Prostate gland (tissue), 2 donors: ENCODE results near the gene CNTF. TPM values are rescaled to one million over a fixed set of nuclear protein-coding genes. Genes with fewer than 3 reads are reported as not detected.

Experiments
- DNase-seq: peaks from one replicate; pipeline ENCODE4 v3.0.0-alpha.2; 2019; ENCODE audit warnings: low spot score
- H3K27ac ChIP-seq, 2 donors: fragments of 200-600 bp; sonication (generic); 2 replicates each; pipeline ENCODE4 v1.5.1; 2017 to 2019
- H3K27me3 ChIP-seq: fragments of 200-600 bp; sonication (generic); replicated peaks from 2 replicates; pipeline ENCODE4 v1.5.1; 2019; ENCODE audit not compliant: insufficient read depth
- H3K36me3 ChIP-seq, 2 donors: fragments of 200-600 bp; sonication (generic); 1 replicate in 1 of 2; 2 replicates in 1 of 2; pipeline versions ENCODE4 v1.5.1 to v1.8.1; 2017 to 2019
- H3K4me1 ChIP-seq: fragments of 200-600 bp; sonication (generic); replicated peaks from 2 replicates; pipeline ENCODE4 v1.5.1; 2019
- H3K4me3 ChIP-seq, 2 donors: fragments of 200-600 bp; sonication (generic); 2 replicates each; pipeline ENCODE4 v1.5.1; 2017 to 2019
- H3K9me3 ChIP-seq: fragments of 200-600 bp; sonication (generic); 2 replicates; pipeline ENCODE4 v1.5.1; 2017
- POLR2A ChIP-seq: fragments of 450-650 bp; IDR thresholded peaks from one replicate; pipeline ENCODE4 v1.6.1; 2016; ENCODE audit warnings: antibody characterized with exemption, mild to moderate bottlenecking
- POLR2AphosphoS5 ChIP-seq: sonication (generic); formaldehyde crosslinking; IDR thresholded peaks from one replicate; pipeline ENCODE4 v1.6.1; 2017; ENCODE audit warnings: antibody characterized with exemption
- WGBS: methylation state at CpG from one replicate; pipeline ENCODE4 v1.1.5; 2018; 5-methylcytosine and 5-hydroxymethylcytosine counted together
- intact Hi-C: fragments of 100-400 bp; cut with DNase I; formaldehyde crosslinking; loops from one replicate; pipeline ENCODE4 v1.14.2; 2022
- total RNA-seq, 2 donors: library from RNA; depleted of rRNA; stranded (reverse); fragments of >200 nt; gene quantifications; one replicate each; pipeline ENCODE4 v1.1.0, GENCODE V29; 2016
- TF ChIP-seq, protein P1 (sequence below), 4 experiments: fragments of 200-600 bp in 2 of 4; fragments of 450-650 bp in 2 of 4; sonication (generic) in 2 of 4; IDR thresholded peaks; 1 replicate in 3 of 4; 2 replicates in 1 of 4; pipeline ENCODE4 v1.5.1; 2016 to 2019; ENCODE audit warnings: antibody characterized with exemption in 4 of 4, mild to moderate bottlenecking in 2 of 4, moderate library complexity in 2 of 4

Gene CNTF
- total RNA-seq, 2 donors from 2014 or later, result 0.74 TPM; not detected in 1

- no peak for DNase-seq
- H3K9me3 ChIP-seq, result no peaks in the 10 kb centered on the region
- intact Hi-C loops, result no loop called here
- H3K27ac ChIP-seq, result no peak overlapping the region
- H3K27me3 ChIP-seq, result no peaks in the 10 kb centered on the region
- no peak overlapping the region for H3K4me3 ChIP-seq
- no peaks in the 10 kb centered on the region for H3K36me3 ChIP-seq
- no peaks in the 10 kb centered on the region for H3K4me1 ChIP-seq
- TF ChIP-seq, protein P1, sequence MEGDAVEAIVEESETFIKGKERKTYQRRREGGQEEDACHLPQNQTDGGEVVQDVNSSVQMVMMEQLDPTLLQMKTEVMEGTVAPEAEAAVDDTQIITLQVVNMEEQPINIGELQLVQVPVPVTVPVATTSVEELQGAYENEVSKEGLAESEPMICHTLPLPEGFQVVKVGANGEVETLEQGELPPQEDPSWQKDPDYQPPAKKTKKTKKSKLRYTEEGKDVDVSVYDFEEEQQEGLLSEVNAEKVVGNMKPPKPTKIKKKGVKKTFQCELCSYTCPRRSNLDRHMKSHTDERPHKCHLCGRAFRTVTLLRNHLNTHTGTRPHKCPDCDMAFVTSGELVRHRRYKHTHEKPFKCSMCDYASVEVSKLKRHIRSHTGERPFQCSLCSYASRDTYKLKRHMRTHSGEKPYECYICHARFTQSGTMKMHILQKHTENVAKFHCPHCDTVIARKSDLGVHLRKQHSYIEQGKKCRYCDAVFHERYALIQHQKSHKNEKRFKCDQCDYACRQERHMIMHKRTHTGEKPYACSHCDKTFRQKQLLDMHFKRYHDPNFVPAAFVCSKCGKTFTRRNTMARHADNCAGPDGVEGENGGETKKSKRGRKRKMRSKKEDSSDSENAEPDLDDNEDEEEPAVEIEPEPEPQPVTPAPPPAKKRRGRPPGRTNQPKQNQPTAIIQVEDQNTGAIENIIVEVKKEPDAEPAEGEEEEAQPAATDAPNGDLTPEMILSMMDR (IDR thresholded peaks at IDR 0.05), result no peak
- no peak for TF ChIP-seq POLR2A
- no peak for TF ChIP-seq POLR2AphosphoS5
- 58% methylated on average over 3 of the region's 3 CpGs for WGBS
Measured at GRCh38 chr11:58658623-58659022, 36.2 kb downstream of the CNTF start.

DNA sequence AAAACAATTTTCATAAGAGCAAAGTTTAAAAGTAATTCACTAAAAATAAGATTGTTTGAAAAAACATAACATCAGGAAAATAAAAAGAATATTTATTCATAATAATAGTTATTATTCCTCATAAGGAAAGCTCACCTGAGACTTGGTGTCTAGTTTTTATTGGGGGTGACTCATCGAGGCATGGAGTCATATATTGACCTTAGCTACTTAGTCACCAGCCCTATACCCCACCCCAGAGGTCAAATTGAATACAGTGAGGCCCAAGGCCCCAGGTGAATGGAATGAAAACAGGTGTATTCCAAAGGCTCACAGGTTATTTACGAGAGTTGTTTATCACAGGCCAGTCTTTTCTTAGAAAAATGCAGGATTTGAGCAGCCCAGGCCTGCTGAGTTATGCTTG, 36.9 kb downstream of the CNTF start:
- H3K9me3 ChIP-seq, result no peaks in the 10 kb centered on the region
- intact Hi-C loops, result no loop called here
- WGBS, result 55% methylated on average over 2 of the region's 2 CpGs
- no peak overlapping the region for H3K4me3 ChIP-seq
- H3K27ac ChIP-seq, result no peak overlapping the region
- no peaks in the 10 kb centered on the region for H3K4me1 ChIP-seq
- TF ChIP-seq, protein P1 (IDR thresholded peaks at IDR 0.05), result no peak
- TF ChIP-seq POLR2A, result no peak
- TF ChIP-seq POLR2AphosphoS5, result no peak
- no peaks in the 10 kb centered on the region for H3K36me3 ChIP-seq
- no peaks in the 10 kb centered on the region for H3K27me3 ChIP-seq
- DNase-seq, result no peak

DNA sequence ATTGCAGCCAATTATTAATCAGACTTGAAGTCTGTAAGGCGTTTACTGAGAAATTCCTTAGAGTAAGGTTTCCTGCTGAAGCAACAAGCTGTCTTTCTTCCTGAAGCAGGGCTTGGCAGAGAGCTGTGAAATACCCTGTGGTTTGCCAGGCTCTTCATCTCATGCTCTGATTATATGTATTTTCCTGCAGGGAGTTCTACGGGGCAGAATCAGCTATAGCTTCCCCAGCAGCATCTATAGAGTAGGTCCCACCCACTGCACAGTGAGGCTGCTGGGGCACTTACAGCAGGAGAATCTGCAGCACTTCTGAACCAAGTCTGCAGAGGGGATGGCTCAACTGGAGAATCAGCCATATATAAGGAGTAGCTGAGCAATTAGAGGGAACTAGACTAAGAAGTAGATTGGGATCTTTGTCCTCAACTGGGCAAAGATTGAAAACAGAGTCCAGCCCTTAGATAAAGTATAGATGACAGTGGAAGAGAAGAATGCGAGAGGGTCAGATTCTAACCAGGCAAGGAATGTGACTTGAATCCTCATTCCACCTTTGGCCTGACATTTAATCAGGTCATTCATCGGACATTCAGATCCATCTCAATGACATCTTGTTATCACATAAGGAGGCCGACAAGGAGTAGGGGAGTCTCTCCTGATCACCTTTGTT, 37.6 kb downstream of the CNTF start:
- H3K4me1 ChIP-seq, result no peaks in the 10 kb centered on the region
- no peak overlapping the region for H3K27ac ChIP-seq
- no peak for DNase-seq
- H3K36me3 ChIP-seq, result no peaks in the 10 kb centered on the region
- no peak for TF ChIP-seq POLR2AphosphoS5
- TF ChIP-seq, protein P1 (IDR thresholded peaks at IDR 0.05), result no peak
- no peak for TF ChIP-seq POLR2A
- no peak overlapping the region for H3K4me3 ChIP-seq
- no peaks in the 10 kb centered on the region for H3K27me3 ChIP-seq
- 66% methylated on average over 5 of the region's 5 CpGs for WGBS
- intact Hi-C loops, result no loop called here
- no peaks in the 10 kb centered on the region for H3K9me3 ChIP-seq

- Histone ChIP-seq H3K27me3 (no peaks in the 10 kb centered on the region), H3K4me3 (no peak overlapping the region), H3K9me3 (no peaks in the 10 kb centered on the region), H3K27ac (no peak overlapping the region), H3K36me3 (no peaks in the 10 kb centered on the region), H3K4me1 (no peaks in the 10 kb centered on the region)
- intact Hi-C loops, result no loop called here
- TF ChIP-seq POLR2AphosphoS5 (no peak), POLR2A (no peak)
- TF ChIP-seq, protein P1 (IDR thresholded peaks at IDR 0.05), result no peak
- DNase-seq, result no peak
- WGBS, result 70% methylated on average over 6 of the region's 6 CpGs
Measured at GRCh38 chr11:58671983-58672633, 49.6 kb downstream of the CNTF start.

- no peak overlapping the region for H3K4me3 ChIP-seq
- no peaks in the 10 kb centered on the region for H3K9me3 ChIP-seq
- no peaks in the 10 kb centered on the region for H3K27me3 ChIP-seq
- intact Hi-C loops, result no loop called here
- WGBS, result 76% methylated on average over 12 of the region's 12 CpGs
- no peak for DNase-seq
- no peak overlapping the region for H3K27ac ChIP-seq
- H3K36me3 ChIP-seq, result no peaks in the 10 kb centered on the region
- H3K4me1 ChIP-seq, result no peaks in the 10 kb centered on the region
- TF ChIP-seq, protein P1 (IDR thresholded peaks at IDR 0.05), result no peak
- no peak for TF ChIP-seq POLR2AphosphoS5
- TF ChIP-seq POLR2A, result no peak
Measured at GRCh38 chr11:58674609-58675008, 52.1 kb downstream of the CNTF start.
